Muscle of arm (tissue), 12 donors: ENCODE measurements around the gene MAPT. TPM values are rescaled to one million over a fixed set of nuclear protein-coding genes. Genes with fewer than 3 reads are reported as not detected.

Experiments used
- DNase-seq: peaks from one replicate; pipeline ENCODE4 v3.0.0-alpha.2; 2013
- polyA plus RNA-seq, 12 donors: library from polyadenylated mRNA; unstranded; fragments of 120-200 nt; gene quantifications; one replicate each; pipeline ENCODE4 v1.2.1, GENCODE V29; 2013; ENCODE audit not compliant: insufficient read length in 12 of 12

MAPT gene
- polyA plus RNA-seq, 12 donors, result 4.4 to 14.4 (median 9.0) TPM; not detected in 1

DNA sequence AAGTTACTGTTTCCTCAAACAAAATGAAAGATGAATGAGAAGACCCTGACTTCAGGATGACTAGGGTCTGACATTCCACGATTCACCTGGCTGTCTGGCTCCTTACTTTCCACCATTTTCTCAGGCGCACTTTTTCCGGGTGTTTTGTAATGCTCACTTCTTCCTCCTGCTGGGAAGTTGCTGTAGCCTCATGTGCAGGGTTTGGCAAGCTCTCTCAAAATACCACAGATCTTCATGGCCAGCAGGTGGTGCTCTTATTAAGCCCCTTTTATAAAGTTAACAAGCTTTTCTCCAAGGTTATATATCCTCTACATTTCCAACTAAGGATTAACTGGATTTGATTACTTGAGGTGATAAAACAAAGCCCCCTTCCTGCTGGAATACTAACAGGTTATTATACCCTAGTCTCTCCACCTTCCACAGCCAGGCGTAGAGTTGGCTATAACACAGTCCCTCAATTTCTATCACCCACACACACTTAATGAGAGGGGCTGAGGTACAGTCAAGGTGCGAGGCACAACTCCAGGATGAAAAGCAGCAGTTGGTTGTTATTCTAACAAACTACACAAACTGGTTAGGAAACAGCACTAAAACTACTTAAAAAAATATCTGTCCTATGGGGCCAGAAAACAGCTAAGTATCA, 150.1 kb downstream of the MAPT start:
- peak; percentile 83 for DNase-seq

DNA sequence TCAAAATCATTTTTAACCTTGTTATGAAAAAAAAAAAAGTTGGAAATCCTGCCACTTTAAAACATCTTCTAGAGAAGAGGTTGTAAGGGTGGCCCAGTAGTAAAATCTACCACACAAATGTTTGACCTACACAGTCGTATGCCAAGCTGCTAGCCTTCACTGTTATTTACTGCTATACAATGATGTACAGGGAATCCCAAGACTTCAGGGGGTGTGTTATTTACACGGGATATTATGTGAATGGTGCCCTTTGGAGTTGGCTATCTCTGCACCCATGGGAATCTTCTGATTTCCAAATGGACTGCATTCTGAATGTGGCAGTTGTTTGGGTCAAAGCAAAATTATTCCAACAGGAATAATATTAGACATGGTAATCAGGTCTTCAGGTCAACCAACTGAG, 150.6 kb downstream of the MAPT start:
- no peak for DNase-seq

DNA sequence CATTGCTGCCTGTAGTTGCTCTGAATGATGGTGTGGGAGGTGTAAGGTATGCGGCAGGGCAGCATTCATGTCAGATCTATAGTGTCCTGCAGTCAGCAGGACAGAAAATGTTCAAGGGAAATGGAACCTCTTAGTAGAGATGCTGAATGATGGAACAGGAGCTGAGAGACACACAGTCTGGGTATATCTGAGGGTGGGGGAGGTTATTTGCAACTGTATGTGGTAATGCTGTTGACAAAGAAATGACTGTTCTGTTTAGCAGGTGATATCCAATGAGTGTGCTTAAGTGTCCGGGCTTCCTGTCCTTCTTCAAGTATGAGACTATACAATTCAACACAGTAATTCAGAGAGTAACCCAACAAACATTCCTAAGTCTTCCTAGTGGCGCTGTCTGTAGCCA, 151.3 kb downstream of the MAPT start:
- DNase-seq, result no peak

DNA sequence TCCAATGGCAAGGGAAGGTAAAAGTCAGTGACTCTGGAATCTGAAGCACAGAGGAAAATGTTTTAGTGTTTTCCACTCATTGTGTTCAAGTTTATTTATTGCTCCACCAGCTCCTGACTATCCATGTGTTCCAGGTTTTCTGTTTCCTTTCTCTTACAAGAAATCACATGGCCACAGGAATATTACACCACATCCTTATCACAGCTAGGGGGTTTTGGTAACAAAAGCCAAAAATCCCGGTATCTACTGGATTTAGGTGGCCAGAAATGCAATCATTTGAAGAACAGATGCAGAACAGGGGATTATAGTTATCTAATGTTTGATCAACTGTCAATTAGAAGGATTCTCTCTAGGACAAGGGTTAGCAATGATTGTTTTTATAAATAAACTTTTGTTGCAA, 152.6 kb downstream of the MAPT start:
- no peak for DNase-seq

DNA sequence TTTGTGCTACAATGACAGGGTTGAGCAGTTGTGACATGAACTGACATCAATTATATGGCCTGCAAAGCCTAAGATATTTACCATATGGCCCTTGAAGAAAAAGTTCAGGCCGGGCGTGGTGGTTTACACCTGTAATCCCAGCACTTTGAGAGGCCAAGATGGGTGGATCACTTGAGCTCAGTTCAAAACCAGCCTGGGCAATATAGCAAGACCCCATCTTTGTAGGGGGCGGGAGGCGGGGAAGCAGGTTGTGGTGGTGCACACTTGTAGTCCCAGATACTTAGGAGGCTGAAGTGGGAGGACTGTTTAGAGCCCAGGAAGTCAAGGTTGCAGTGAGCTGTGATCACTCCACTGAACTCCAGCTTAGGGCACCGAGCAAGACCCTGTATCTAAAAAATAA, 153.0 kb downstream of the MAPT start:
- no peak for DNase-seq

DNA sequence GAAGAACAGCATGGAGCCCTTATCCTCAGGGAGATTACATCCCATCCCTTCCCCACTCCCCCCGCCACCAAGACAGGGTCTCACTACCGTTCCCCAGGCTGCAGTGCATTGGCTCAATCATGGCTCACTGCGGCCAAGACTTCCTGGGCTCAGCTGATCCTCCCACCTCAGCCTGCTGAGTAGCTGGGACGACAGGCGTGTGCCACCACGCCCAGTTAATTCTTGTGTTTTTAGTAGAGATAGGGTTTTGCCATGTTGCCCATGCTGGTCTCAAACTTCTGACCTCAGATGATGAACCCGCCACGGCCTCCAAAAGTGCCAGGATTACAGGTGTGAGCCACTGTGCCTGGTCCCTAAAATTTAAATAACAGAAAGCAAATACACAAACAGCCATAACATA, 153.5 kb downstream of the MAPT start:
- DNase-seq, result no peak

DNA sequence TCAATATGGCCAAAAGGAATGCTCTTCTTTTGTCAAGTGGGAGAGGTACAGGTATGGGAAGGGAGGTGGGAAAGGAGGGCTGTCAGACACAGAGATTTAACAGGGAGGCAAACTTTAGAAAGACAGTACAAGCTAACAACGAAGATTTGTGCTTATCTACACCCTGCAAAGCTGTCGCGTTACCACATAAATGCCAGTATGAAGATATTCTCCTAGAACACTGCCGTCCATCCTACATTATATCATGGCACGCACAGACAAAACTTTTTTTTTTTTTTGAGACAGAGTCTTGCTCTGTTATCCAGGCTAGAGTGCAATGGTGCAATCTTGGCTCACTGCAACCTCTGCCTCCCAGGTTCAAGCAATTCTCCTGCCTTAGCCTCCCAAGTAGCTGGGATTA, 155.3 kb downstream of the MAPT start:
- no peak for DNase-seq

DNA sequence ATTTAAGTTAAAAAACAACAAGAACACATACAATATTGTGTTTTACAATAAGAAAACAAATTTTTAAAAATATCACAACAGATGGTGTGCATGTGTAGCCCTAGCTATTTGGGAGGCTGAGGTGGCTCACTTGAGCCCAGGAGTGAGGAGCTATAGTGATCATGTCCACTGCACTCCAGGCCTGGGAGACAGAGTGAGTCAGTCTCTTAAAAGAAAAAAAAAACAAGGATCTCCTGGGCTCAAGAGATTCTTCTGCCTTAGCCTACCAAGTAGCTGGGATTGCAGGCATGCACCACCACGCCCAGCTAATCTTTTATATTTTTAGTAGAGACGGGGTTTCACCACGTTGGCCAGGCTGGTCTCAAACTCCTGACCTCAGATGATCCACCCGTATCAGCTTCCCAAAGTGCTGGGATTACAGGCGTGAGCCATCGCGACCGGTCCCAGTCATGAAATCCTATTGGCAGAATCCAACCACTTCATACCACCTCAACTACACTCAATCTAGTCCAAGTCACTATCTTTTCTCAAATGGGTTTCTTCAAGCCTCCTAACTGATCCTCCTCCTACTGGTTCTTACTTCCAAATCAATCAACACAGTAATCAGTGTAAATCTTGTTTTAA, 159.7 kb downstream of the MAPT start:
- no peak for DNase-seq

DNA sequence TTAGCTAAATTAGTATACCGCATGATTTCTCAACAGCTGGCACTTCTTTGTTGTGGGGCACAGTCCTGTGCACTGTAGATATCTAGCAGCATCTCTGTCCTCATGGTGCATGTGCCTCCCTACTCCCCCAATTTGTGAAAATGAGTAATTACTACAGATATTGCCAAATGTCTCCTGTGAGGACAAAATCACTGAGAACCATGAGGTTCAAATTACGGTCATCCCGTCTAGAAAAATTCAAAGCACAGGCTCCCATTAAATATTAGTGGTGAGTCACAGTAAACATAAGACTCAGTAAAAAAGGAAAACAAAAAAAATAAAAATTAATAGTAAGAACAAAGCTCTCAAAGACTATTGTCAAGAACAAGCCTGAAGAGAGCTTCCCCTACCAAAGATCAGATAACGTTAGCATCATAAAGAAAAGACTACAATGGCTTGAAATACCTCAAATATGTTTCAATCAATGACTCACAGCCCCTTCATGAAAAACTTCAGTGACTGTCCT, 162.5 kb downstream of the MAPT start:
- DNase-seq, result no peak

DNA sequence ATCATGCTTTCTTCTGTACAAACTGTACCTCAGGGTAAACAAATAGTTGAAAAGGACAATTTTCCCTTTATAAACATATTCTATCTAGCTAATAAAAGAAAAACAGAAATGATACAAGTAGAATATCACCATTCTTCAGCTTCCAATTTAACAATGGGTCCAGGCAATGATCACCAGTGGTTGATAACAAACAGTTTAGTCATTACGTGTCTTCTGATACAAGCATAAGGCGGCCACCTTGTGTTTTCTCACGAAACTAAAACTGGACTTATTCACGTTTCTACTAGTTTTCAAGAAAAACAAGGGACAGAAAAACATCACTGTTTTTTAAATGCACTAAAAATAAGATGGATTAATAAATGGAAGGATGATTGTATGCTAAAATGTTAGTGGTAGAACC, 163.0 kb downstream of the MAPT start:
- no peak for DNase-seq

DNA sequence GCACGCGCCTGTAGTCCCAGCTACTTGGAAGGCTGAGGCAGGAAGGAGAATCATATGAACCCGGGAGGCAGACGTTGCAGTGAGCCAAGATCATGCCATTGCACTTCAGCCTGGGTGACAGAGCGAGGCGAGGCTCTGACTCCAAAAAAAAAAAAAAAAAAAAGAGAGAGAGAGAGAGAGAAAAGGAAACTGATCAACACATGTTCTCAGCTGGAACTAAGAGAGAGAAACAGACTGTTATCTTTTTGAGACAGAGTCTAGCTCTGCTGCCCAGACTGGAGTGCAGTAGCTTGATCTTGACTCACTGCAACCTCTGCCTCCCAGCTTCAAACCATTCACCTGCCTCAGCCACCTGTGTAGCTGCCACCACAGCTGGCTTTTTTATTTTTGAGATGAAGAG, 165.1 kb downstream of the MAPT start:
- DNase-seq, result no peak

DNA sequence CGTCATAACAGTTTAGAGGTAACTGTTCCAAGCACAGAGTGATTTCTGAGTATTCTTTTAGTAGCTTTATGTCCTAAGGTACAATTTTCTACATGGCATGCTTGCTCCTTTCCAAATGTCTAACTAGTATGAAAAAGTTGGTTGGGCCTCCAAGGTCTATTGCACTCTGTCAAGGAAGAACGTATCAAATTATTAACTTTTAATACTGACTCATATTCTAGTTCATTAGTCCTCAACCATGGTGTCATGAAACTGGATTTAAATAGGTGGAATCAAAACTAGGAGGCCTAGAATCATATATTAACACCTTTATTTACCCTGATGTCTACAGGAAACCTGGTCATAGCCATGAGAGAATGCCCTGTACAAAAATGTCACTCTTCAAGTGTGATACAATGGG, 166.1 kb downstream of the MAPT start:
- DNase-seq, result no peak

DNA sequence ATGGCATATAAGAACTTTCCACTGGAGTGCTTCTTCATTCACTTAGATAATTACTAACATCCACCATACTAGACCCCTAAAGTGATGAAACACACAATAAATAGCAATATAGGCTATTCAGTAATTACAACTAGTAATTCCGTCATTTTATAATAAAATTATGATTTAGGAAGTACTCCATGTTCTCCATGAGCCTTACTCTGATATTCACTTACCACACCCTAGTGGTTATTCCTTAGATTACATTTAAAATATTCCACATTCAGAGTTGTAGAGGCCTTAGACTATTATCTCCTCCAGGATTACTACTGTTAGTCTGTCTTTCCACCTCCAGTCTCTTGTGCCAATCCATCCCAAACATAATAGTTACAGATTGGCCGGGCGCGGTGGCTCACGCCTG, 167.1 kb downstream of the MAPT start:
- no peak for DNase-seq

DNA sequence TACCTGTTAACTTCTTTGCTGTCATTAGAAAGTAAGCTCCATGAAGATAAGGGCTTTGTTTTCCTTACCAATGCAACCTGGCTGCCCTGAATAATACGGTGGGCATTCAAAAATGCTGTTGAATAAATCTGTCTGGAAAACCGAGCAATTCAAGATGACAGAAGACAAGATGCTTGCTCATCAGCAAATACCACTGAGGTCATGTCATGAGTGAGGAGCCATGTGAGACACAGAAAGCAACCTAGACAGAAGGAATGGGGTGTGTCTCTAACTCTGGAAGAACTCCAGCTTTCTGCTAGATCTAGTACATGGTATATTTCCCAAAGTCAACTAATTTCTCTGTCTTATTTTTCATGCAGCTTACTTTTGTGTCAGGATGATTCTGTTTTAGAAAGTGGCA, 168.9 kb downstream of the MAPT start:
- no peak for DNase-seq

DNA sequence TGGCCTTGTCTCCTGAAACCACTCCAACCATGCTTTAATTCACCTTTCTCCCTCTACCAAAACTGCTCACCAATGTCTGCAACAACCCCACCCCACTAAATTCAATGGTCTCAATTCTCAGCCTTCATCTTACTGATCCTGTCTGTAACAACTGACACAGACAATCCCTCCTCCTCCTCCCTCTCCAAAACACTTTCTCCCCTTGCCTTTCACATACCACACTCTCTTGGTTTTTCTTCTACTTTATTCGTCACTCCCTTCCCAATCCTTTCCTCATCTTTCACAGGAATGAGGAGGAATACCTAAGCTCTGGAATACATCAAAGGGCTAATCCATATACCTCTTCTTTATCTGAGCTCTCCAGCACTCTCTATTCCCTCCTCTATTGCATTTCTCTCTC, 170.1 kb downstream of the MAPT start:
- no peak for DNase-seq

DNA sequence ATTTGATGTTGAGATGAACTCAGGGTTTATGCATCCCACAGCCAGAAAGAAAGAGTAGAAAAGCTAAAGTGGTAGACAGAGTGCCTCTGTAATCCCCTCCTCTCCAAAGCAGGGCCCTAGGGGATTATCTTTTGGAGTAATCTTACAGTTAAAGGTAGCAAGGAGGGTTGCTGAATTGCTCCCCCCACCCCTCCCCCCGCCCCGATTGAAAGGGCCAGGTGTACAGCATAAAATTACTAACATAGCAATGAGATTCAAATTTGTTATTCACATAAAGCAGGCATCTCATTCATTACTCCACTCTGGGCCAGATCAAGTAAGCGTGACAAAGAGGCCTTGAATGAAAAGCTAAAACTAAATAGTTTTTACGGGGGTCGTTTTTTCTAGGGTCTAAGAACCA, 177.4 kb downstream of the MAPT start:
- DNase-seq, result no peak

DNA sequence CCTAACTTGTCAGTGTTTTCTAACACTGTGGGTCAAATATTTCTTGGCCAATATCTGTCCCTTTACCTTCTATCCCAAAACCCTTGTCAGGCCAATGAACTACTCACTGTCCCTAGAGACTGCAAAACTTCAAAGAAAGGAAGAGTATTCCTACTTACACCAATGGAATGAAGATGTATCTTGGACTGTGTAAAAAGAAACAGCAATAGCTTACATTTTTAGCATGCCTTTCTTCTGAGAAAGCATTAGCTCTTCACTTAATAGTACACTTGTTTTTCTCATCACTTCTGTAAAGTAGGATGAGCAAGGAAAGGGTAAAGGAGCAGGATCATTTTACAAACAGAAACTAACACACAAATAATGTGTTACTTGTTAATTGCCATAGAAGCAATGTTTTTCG, 178.6 kb downstream of the MAPT start:
- no peak for DNase-seq

DNA sequence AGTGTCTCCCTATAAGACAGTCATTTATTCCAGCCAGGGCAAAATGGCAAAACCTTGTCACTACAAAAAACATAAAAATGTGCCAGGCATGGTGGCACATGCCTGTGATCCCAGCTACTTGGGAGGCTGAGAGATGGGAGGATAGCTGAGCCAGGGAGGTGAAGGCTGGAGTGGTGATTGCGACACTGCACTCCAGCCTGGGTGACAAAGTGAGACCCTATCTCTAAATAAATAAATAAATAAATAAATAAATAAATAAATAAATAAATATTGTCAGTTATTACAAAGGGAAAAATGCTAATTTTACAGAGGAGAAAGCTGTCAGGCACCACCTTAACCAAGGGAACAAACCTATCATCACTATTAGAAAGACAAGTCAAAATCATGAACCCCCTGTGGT, 180.2 kb downstream of the MAPT start:
- DNase-seq, result no peak

Other genes with a start within 250 kb of the MAPT start
- gene CRHR1, start 110.2 kb upstream of the MAPT start, polyA plus RNA-seq, result under 1 TPM in 4 of 12 donors, not detected in 8; 0.27 to 0.72 (median 0.40) TPM
- not detected for gene SPPL2C, start 49.7 kb upstream of the MAPT start, polyA plus RNA-seq
- gene STH, start 104.7 kb downstream of the MAPT start, polyA plus RNA-seq, result under 1 TPM in 1 of 12 donors, not detected in 11; 0.57 TPM